HG02943 (cell line): Measurements from ENCODE around the gene FAM76B.
A peak's percentile ranks its signal among the peaks of the same experiment; 100 is the strongest.

Experiments used
- ATAC-seq: cut with Tn5 transposase; IDR thresholded peaks from one replicate; pipeline ENCODE4 v1.9.1; 2021; ENCODE audit warnings: mild to moderate bottlenecking, low read depth, moderate library complexity; ENCODE audit not compliant: unreplicated experiment

The FAM76B gene

GRCh38 chr11:95792700-95793099 lies 3.1 kb upstream of the FAM76B start:
- no peak for ATAC-seq

DNA sequence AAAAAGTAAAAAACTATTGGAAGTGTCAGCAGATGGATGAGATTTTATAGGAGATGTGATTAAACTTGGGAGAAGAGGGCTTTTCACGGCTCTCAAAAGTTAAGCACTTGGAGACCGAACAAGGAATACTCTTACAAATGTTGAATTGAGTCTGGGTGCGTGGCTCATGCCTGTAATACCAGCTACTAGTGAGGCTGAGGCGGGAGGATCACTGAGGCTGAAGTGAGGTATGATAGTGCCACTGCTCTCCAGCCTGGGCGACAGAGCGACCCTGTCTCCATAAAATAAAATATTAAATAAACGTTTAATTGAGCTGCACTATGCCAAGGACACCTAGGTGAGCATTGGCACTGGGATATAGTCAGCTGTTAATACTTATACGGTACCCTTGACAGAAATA lies 2.6 kb upstream of the FAM76B start:
- no peak for ATAC-seq

GRCh38 chr11:95791709-95792033 lies 2.1 kb upstream of the FAM76B start:
- no peak for ATAC-seq

DNA sequence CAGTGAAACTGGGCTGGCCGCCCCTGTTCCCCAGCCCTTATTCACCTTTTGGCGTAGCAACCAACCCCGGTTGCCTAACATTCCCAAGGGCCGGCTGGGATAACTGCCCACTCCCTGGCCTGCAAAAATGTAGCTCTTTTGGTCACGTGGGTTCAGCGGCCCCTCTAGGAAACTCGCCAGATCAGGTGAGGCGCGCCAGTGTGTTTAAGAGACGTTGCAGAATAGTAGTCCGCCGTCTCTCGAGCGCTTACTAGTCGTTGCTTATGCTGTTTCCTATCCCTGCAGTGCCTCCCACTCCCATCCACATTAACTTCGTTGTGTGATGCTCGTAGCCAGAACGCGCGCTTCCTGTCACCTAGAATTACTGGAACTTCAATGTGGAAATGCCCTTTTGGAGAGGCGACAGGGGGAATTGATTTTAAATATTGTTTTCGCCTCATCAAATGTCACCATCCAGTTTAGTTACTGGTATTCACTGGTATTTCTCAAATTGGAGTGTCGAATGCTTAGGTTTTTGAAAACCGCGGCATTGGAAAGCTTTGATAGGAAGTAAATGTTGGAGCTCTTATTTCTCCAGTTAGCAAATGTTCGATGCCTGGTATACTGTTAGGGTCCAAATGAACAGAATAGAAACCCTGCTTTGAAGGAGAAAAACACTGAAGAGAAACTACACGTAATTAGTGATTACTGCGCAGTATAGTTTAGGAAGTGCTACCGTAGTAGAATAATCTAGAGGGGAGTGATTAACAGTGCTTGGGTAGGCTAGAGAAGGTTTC lies 1.5 kb upstream of the FAM76B start:
- no peak for ATAC-seq

DNA sequence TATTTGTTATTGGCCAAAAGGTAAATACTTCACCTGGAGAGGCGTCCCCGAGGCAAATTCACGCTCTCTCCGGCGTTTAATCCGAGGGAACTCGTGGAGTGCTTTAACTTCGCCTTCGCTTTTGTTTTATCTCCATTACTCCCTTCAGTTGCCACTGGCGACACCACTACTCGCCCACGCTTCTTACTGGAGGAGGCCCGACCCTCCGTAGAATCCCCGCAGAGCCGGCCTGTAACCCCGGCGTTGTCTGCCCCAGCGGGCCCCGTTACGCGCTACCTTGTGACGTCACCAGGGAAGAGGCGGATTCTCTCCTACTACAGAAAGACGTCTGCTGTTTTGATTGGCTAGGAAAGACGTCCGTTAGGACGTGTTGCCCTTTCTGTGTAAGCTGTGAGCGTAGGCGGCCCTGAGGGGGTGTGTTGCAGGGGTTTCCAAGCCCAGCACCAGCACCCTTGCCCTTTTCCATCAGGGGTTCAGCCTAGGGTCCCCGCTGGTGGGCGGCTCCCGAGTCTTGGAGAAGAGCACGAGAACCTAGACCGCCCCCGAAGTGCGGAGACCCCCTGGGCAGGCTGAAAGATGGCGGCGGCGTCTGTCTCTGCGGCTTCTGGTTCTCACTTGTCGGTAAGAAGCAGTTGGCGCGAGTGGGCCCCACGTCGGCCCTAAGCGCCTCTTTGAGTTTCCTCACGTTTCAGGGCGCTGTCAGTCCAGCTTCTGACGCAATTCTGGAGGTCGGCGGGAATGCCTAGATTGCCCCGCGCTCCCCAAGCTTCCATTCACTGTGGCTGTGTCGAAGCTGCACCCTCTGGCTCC lies 746 bp upstream of the FAM76B start, which contains the start of gene CEP57:
Gene CEP57 (plus strand): TSS at position 376 of the 810 bp plus-strand sequence. CDS start 201 bp downstream, at position 577.
- peak; percentile 65 for ATAC-seq

DNA sequence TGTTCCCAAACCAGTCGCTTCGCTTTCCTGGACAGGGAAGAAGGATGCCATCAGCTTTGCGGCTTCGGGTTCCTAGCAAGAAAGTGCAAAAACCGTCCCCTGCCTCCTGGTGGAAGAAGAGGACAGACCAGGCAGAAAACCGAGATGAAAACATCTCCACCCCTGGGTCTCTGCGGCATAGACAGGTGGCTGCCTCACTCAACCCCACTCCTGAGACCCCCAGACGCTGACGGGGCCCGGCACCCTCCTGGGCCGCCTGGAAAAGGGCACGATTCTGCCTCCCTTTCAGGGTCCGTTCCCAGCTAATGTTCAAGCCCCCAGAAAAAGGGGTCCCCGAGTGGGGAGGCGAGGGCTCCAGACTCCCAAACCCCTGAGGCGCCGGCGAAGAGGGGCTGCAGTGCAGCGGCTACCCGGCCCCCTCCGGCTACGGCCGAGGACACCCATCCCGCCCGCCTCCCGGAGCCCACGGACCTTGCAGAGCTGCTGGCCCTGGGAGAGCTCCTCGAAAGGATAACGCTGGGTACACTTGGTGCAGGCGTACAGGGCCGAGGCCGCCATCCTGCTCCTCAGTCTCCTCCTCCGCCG lies 569 bp downstream of the FAM76B start:
- no peak for ATAC-seq

GRCh38 chr11:95780544-95780943 lies 9.0 kb downstream of the FAM76B start:
- ATAC-seq = no peak

DNA sequence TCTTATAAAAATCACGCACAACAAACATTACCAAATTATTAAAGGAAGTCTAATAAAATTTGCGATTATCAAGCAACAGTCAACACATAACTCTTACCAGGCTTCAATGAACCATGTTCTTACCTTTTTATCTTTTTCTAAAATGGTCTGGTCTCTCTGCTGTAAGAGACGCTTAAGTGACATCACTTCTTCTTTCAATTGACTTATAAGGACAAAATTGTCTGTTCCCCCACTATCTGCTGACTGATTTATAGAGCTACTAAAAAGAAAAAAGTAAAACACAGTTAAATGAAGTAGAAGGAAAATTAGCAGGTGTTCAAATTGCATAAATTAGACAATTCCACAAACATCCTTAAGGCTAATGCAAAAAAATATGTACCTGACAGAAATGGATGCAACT lies 10.9 kb downstream of the FAM76B start:
- no peak for ATAC-seq

DNA sequence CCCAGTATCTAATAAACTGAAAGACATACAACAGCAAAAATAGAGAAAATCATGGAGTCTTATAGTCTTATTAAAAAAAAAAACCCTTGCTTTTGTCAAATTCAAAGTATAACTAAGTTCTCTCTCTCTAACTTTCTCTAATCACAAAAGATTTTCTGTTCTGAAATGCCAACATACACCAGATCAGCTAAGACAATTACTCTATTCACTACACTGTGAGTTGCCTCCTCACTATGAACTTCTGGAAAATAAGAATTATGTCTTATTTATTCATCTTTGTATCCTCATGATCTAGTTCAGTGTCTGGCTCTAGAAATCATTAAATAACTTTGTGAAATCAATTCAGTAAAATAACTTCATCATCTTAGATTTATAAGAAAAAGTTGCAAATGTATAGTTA lies 12.7 kb downstream of the FAM76B start:
- ATAC-seq = no peak

GRCh38 chr11:95768521-95768920 lies 21.1 kb downstream of the FAM76B start:
- no peak for ATAC-seq

DNA sequence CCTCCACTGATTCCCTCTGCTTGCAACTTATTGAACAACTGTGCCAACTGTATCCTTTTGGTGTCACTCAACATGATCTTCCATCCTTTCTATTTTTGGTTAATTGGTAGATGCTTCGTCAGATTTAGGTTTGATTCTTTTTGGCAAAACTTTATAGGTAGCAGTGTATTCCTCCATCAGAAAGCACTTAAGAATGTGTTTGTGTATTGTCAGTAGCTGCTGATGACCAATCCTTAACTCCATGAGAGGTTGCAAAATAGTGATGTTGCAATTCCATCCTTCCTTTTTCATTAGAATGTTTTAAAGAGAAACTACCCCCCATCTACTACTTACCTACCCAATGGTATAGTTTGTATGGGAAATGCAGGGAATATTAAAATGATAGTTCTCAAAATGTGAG lies 22.1 kb downstream of the FAM76B start:
- ATAC-seq = no peak

- ATAC-seq = no peak
Observed at GRCh38 chr11:95766701-95767100, 22.9 kb downstream of the FAM76B start.

GRCh38 chr11:95764267-95764898 lies 25.2 kb downstream of the FAM76B start:
- peak; percentile 71 for ATAC-seq

DNA sequence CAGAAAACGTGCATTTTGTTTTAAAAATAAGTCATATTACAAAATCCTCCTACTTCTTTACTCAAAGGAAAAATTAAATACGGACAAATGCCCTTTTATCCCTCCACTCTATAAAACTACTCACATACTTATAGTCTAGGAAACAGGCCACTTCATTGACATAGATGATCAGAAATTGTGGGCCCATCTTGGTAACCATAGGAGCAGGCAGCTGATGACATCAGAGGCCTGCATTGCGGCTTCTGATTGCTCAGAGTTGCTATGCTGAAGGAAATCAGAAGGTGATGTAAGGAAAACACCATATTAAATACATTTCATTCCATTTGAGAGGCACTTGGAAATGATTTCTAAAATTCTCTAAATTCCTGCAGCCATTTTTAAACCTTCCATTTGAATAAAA lies 27.0 kb downstream of the FAM76B start:
- no peak for ATAC-seq

DNA sequence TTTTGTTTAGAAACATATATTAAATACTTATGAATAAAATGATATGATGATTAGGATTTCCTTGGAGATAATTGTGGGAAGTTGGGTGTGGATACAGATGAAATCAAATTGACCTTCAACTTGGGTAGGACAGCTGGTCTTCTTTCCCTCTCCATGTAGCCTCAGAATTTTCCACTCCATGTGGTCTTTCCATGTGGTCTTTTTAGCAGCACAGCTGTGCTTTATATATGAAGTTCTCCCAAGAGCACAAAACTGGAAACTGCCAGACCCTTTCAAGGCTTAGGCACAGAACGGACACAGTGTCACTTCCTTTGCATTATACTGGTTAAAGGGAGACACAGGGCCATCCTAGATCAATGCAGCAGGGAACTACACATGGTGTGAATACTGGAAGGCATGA lies 28.6 kb downstream of the FAM76B start:
- no peak for ATAC-seq

DNA sequence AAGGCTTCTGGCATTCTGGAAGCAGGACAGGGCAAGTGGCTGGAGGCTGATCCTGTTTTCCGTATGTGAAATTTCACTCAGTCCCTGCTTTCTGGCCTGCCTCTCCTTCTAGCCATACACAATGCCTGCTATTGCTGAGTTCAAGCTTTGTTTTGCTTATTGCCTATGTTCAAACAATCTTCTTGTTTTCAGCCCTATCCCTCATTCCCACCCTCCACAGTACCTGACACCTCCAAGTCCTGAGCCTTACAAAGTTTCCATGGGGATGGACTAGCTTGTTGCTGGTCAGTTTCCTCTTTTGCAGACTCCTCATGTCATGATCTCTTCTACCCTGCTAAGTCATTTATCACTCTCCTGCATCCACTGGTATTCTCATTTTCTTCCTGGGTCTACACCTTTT lies 38.1 kb downstream of the FAM76B start:
- ATAC-seq = no peak

GRCh38 chr11:95750101-95750500 lies 39.5 kb downstream of the FAM76B start:
- ATAC-seq = no peak

DNA sequence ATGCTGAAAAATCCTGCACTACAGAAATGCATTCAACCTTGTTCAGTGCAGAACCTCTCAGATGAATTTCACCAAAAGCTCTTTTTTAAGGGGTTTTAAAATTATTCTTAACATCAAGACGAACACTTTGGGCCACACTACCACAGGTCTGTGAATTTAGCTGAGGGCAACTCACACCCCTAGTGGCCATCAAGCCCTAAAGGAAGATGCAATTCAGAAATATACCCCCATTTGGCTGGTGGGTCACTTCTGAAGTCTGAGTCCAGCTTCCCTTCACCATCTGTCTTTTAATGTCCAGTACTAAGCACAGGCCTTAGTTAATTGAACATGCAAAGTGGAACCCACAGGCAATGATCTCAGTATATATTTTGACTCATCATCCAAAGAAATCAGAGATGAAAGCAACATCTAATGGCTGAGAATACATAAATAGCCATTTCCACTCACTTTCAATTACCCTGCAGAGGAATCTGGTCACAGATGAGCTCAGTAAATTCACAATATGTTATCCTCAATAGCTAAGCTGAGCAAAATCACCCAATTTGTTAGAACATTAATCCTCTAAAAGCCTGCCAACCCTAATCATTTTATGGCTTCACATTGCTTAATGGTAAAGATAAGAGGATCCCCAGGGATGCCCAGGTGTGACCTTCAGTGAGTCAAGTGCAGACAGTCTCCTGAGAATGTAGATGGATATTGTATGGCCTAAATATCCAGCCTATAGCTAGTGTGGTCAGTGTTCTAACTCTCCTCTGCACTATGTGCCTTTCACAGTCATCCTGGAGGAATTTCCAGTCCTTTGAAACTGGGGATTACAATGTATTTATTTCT lies 50.3 kb downstream of the FAM76B start:
- no peak for ATAC-seq

GRCh38 chr11:95736809-95737208 lies 52.8 kb downstream of the FAM76B start:
- no peak for ATAC-seq

DNA sequence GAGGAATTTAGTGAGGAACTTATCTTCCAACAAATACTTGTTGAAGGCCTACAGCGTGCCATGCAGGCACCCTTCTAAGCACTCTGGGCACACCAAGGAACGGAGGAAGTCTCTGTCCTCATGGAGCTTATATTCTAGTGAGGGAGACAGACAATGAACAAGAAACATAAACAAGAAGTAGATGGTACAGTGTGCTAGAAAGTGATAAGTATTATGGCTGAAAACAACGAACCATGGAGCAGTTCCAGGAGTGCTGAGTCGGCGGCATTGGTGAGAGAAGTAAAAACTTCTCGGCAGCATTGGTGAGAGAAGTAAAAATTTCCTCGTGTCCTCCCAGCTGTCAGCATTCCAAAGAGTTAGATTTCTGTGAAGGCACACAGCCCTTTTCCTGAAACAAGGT lies 53.2 kb downstream of the FAM76B start:
- ATAC-seq = no peak
